Measurements from ENCODE around the gene RPRD1A. TPM values are rescaled to one million over a fixed set of nuclear protein-coding genes. Genes with fewer than 3 reads are reported as not detected.
"Not testable (repeated sequence)": the region's sequence is repeated elsewhere in the genome, so short reads cannot be mapped to it uniquely, and the experiment has no call there.

Gene RPRD1A
- total and polyA plus RNA-seq, 3 donors from 2014 or later = 73.4 to 104 (median 98.6) TPM

GRCh38 chr18:36078751-36079529 is 11.6 kb upstream of the RPRD1A start:
- H3K27ac ChIP-seq = no peak overlapping the region
- H3K4me3 ChIP-seq = no peak overlapping the region
- TF ChIP-seq CTCF (IDR thresholded peaks at IDR 0.05) (no peak), POLR2A (IDR thresholded peaks at IDR 0.05) (no peak)
- 74 to 87% methylated on average over 6 of the region's 6 CpGs for WGBS, 2 donors
- H3K9me3 ChIP-seq = no peaks in the 10 kb centered on the region
- intact Hi-C loops (cut with DNase I; ENCODE audit: low total_unique reads) = no loop called here
- no peak for DNase-seq
- no peaks in the 10 kb centered on the region for H3K4me1 ChIP-seq
- H3K27me3 ChIP-seq = no peaks in the 10 kb centered on the region
- no peaks in the 10 kb centered on the region for H3K36me3 ChIP-seq (ENCODE audit: low read depth, missing control alignments)

GRCh38 chr18:36077764-36078163 is 10.4 kb upstream of the RPRD1A start:
- H3K4me3 ChIP-seq; H3K27me3 ChIP-seq; H3K4me1 ChIP-seq; H3K36me3 ChIP-seq (ENCODE audit: low read depth, missing control alignments); DNase-seq; H3K9me3 ChIP-seq; H3K27ac ChIP-seq; intact Hi-C loops (cut with DNase I; ENCODE audit: low total_unique reads): not testable (repeated sequence)
- WGBS, 2 donors = 87 to 100% methylated on average over 3 to 15 of the region's 27 CpGs

- DNase-seq = no peak
- WGBS, 2 donors = 84 to 87% methylated on average over 6 of the region's 6 CpGs
- H3K36me3 ChIP-seq (ENCODE audit: low read depth, missing control alignments) = no peaks in the 10 kb centered on the region
Observed at GRCh38 chr18:36075862-36076587, 8.7 kb upstream of the RPRD1A start.

GRCh38 chr18:36074435-36074834 is 7.1 kb upstream of the RPRD1A start:
- intact Hi-C loops (cut with DNase I; ENCODE audit: low total_unique reads) = no loop called here
- Histone ChIP-seq H3K4me3 (no peak overlapping the region), H3K36me3 (ENCODE audit: low read depth, missing control alignments) (no peaks in the 10 kb centered on the region), H3K27ac (no peak overlapping the region), H3K27me3 (no peaks in the 10 kb centered on the region), H3K4me1 (no peaks in the 10 kb centered on the region), H3K9me3 (no peaks in the 10 kb centered on the region)
- TF ChIP-seq POLR2A (IDR thresholded peaks at IDR 0.05) (no peak), CTCF (IDR thresholded peaks at IDR 0.05) (no peak)
- DNase-seq = no peak
- WGBS, 2 donors = 88 to 89% methylated on average over 4 of the region's 4 CpGs

More at GRCh38 chr18:36075862-36076587, 8.7 kb upstream of the RPRD1A start:
- Histone ChIP-seq H3K4me1 (no peaks in the 10 kb centered on the region), H3K4me3 (no peak overlapping the region), H3K9me3 (no peaks in the 10 kb centered on the region), H3K27me3 (no peaks in the 10 kb centered on the region), H3K27ac (no peak overlapping the region)
- TF ChIP-seq CTCF (IDR thresholded peaks at IDR 0.05) (no peak), POLR2A (IDR thresholded peaks at IDR 0.05) (no peak)
- intact Hi-C loops (cut with DNase I; ENCODE audit: low total_unique reads) = no loop called here

GRCh38 chr18:36073676-36074075 is 6.3 kb upstream of the RPRD1A start:
- no peaks in the 10 kb centered on the region for H3K4me1 ChIP-seq
- H3K9me3 ChIP-seq = no peaks in the 10 kb centered on the region
- 33 to 48% methylated on average over 1 of the region's 1 CpG for WGBS, 2 donors
- no peaks in the 10 kb centered on the region for H3K36me3 ChIP-seq (ENCODE audit: low read depth, missing control alignments)
- no peak overlapping the region for H3K27ac ChIP-seq
- intact Hi-C loops (cut with DNase I; ENCODE audit: low total_unique reads) = no loop called here
- no peak overlapping the region for H3K4me3 ChIP-seq
- no peaks in the 10 kb centered on the region for H3K27me3 ChIP-seq
- no peak for DNase-seq
- TF ChIP-seq CTCF (IDR thresholded peaks at IDR 0.05) (no peak), POLR2A (IDR thresholded peaks at IDR 0.05) (no peak)

- H3K27me3 ChIP-seq; H3K36me3 ChIP-seq (ENCODE audit: low read depth, missing control alignments); H3K9me3 ChIP-seq; H3K4me1 ChIP-seq; intact Hi-C loops (cut with DNase I; ENCODE audit: low total_unique reads); H3K27ac ChIP-seq; DNase-seq; H3K4me3 ChIP-seq: not testable (repeated sequence)
- WGBS, 2 donors = 94 to 96% methylated on average over 8 of the region's 8 CpGs
Observed at GRCh38 chr18:36072406-36072805, 5.0 kb upstream of the RPRD1A start.

All from testis (tissue), 3 donors.